ENCODE measurements around the gene LRP2BP.

DNA sequence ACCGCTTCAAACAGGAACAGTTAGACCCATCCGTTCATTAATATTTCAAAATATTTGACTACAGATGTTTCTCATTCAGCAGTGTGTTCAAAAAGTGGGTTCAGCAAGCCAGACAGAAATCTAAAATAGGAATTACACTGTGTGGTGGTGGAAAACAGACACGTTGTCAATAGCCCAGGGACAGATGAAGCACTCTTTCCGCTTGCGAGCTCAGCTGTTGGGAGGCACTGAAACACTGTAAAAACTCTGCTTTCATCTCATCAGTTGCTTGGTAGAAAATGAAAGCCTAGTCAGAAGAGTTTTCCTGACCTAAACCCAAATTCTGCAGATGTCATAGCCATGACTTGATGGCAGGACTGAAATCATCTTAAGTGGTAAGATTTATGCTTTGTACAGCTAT lies 38.5 kb downstream of the LRP2BP start:
- TF ChIP-seq, protein P1, sequence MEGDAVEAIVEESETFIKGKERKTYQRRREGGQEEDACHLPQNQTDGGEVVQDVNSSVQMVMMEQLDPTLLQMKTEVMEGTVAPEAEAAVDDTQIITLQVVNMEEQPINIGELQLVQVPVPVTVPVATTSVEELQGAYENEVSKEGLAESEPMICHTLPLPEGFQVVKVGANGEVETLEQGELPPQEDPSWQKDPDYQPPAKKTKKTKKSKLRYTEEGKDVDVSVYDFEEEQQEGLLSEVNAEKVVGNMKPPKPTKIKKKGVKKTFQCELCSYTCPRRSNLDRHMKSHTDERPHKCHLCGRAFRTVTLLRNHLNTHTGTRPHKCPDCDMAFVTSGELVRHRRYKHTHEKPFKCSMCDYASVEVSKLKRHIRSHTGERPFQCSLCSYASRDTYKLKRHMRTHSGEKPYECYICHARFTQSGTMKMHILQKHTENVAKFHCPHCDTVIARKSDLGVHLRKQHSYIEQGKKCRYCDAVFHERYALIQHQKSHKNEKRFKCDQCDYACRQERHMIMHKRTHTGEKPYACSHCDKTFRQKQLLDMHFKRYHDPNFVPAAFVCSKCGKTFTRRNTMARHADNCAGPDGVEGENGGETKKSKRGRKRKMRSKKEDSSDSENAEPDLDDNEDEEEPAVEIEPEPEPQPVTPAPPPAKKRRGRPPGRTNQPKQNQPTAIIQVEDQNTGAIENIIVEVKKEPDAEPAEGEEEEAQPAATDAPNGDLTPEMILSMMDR (IDR thresholded peaks at IDR 0.05), result no peak
- no peak for TF ChIP-seq POLR2A (IDR thresholded peaks at IDR 0.05)
